ENCODE results near the gene MAGEA2.

The MAGEA2 gene

DNA sequence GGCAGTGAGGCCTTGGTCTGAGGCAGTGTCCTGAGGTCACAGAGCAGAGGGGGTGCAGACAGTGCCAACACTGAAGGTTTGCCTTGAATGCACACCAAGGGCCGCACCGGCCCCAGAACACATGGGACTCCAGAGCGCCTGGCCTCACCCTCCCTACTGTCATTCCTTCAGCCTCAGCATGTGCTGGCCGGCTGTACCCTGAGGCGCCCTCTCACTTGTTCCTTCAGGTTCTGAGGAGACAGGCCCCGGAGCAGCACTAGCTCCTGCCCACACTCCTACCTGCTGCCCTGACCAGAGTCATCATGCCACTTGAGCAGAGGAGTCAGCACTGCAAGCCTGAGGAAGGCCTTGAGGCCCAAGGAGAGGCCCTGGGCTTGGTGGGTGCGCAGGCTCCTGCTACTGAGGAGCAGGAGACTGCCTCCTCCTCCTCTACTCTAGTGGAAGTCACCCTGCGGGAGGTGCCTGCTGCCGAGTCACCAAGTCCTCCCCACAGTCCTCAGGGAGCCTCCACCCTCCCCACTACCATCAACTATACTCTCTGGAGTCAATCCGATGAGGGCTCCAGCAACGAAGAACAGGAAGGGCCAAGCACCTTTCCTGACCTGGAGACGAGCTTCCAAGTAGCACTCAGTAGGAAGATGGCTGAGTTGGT, 17.7 kb downstream of the MAGEA2 start:
- no peak for TF ChIP-seq TAF1 (IDR thresholded peaks at IDR 0.05; ENCODE audit: low read depth)
- no peak for TF ChIP-seq TEAD4 (IDR thresholded peaks at IDR 0.05)
- no peak for TF ChIP-seq CREB1 (IDR thresholded peaks at IDR 0.05; ENCODE audit: low read depth)
- TF ChIP-seq, protein P1, sequence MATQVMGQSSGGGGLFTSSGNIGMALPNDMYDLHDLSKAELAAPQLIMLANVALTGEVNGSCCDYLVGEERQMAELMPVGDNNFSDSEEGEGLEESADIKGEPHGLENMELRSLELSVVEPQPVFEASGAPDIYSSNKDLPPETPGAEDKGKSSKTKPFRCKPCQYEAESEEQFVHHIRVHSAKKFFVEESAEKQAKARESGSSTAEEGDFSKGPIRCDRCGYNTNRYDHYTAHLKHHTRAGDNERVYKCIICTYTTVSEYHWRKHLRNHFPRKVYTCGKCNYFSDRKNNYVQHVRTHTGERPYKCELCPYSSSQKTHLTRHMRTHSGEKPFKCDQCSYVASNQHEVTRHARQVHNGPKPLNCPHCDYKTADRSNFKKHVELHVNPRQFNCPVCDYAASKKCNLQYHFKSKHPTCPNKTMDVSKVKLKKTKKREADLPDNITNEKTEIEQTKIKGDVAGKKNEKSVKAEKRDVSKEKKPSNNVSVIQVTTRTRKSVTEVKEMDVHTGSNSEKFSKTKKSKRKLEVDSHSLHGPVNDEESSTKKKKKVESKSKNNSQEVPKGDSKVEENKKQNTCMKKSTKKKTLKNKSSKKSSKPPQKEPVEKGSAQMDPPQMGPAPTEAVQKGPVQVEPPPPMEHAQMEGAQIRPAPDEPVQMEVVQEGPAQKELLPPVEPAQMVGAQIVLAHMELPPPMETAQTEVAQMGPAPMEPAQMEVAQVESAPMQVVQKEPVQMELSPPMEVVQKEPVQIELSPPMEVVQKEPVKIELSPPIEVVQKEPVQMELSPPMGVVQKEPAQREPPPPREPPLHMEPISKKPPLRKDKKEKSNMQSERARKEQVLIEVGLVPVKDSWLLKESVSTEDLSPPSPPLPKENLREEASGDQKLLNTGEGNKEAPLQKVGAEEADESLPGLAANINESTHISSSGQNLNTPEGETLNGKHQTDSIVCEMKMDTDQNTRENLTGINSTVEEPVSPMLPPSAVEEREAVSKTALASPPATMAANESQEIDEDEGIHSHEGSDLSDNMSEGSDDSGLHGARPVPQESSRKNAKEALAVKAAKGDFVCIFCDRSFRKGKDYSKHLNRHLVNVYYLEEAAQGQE (IDR thresholded peaks at IDR 0.05; ENCODE audit: low read depth) = no peak
- TF ChIP-seq ZBTB7A (IDR thresholded peaks at IDR 0.05; ENCODE audit: low read depth) = no peak
- no peak for TF ChIP-seq FOXM1 (IDR thresholded peaks at IDR 0.05; ENCODE audit: borderline replicate concordance, low read depth)
- TF ChIP-seq, protein P2, sequence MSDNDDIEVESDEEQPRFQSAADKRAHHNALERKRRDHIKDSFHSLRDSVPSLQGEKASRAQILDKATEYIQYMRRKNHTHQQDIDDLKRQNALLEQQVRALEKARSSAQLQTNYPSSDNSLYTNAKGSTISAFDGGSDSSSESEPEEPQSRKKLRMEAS (IDR thresholded peaks at IDR 0.05) = no peak
- no peak for TF ChIP-seq CEBPB (IDR thresholded peaks at IDR 0.05)
- no peak for TF ChIP-seq EGR1 (IDR thresholded peaks at IDR 0.05)
- no peak for TF ChIP-seq EP300 (IDR thresholded peaks at IDR 0.05; ENCODE audit: borderline replicate concordance)
- no peak for TF ChIP-seq RAD21 (IDR thresholded peaks at IDR 0.05; ENCODE audit: low read depth)
- no peak for TF ChIP-seq NFIC (IDR thresholded peaks at IDR 0.05)
- TF ChIP-seq TCF12 (IDR thresholded peaks at IDR 0.05; ENCODE audit: low read depth) = no peak
- TF ChIP-seq YY1 (IDR thresholded peaks at IDR 0.05; ENCODE audit: low read depth) = no peak
- TF ChIP-seq, protein P3, sequence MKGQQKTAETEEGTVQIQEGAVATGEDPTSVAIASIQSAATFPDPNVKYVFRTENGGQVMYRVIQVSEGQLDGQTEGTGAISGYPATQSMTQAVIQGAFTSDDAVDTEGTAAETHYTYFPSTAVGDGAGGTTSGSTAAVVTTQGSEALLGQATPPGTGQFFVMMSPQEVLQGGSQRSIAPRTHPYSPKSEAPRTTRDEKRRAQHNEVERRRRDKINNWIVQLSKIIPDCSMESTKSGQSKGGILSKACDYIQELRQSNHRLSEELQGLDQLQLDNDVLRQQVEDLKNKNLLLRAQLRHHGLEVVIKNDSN (IDR thresholded peaks at IDR 0.05) = no peak

DNA sequence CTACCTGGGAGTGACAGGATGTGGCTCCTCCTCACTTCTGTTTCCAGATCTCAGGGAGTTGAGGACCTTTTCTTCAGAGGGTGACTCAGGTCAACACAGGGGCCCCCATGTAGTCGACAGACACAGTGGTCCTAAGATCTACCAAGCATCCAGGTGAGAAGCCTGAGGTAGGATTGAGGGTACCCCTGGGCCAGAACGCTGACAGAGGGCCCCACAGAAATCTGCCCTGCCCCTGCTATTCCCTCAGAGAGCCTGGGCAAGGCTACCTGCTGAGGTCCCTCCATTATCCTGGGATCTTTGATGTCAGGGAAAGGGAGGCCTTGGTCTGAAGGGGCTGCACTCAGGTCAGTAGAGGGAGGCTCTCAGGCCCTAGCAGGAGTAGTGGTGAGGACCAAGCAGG, 18.5 kb downstream of the MAGEA2 start:
- no peak for TF ChIP-seq EP300 (IDR thresholded peaks at IDR 0.05; ENCODE audit: borderline replicate concordance)
- TF ChIP-seq, protein P1 (IDR thresholded peaks at IDR 0.05; ENCODE audit: low read depth) = no peak
- no peak for TF ChIP-seq ZBTB7A (IDR thresholded peaks at IDR 0.05; ENCODE audit: low read depth)
- TF ChIP-seq EGR1 (IDR thresholded peaks at IDR 0.05) = no peak
- TF ChIP-seq RAD21 (IDR thresholded peaks at IDR 0.05; ENCODE audit: low read depth) = no peak
- no peak for TF ChIP-seq TEAD4 (IDR thresholded peaks at IDR 0.05)

DNA sequence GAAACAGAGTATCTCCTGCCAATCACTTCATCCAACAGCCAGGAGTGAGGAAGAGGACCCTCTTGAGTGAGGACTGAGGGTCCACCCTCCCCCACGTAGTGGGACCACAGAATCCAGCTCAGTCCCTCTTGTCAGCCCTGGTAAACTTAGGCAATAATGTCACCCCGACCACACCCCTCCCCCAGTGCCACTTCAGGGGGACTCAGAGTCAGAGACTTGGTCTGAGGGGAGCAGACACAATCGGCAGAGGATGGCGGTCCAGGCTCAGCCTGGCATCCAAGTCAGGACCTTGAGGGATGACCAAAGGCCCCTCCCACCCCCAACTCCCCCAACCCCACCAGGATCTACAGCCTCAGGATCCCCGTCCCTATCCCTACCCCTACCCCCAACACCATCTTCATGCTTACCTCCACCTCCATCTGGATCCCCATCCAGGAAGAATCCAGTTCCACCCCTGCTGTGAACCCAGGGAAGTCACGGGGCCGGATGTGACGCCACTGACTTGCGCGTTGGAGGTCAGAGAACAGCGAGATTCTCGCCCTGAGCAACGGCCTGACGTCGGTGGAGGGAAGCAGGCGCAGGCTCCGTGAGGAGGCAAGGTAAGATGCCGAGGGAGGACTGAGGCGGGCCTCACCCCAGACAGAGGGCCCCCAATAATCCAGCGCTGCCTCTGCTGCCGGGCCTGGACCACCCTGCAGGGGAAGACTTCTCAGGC, 20.2 kb downstream of the MAGEA2 start, which contains the start of the genes CSAG1 and MAGEA12:
Gene CSAG1, minus strand, starts transcription at position 461 of the 715 bp plus-strand sequence. CDS start 1,261 bp downstream, outside the sequence.
Gene MAGEA12, plus strand, starts transcription at position 497 of the 715 bp plus-strand sequence. CDS start 2,405 bp downstream, outside the sequence.
- TF ChIP-seq TEAD4 (IDR thresholded peaks at IDR 0.05) (no peak), CREB1 (IDR thresholded peaks at IDR 0.05; ENCODE audit: low read depth) (peak; percentile 75), CEBPB (IDR thresholded peaks at IDR 0.05) (no peak), TAF1 (IDR thresholded peaks at IDR 0.05; ENCODE audit: low read depth) (peak; percentile 34; the same call in 1 of the 2 replicates), YY1 (IDR thresholded peaks at IDR 0.05; ENCODE audit: low read depth) (peak; percentile 28; the same call in 1 of the 2 replicates)
- TF ChIP-seq, protein P1 (IDR thresholded peaks at IDR 0.05; ENCODE audit: low read depth) = no peak
- TF ChIP-seq, protein P3 (IDR thresholded peaks at IDR 0.05) = peak; percentile 93
- TF ChIP-seq, protein P2 (IDR thresholded peaks at IDR 0.05) = peak; percentile 37; the same call in 1 of the 2 replicates

DNA sequence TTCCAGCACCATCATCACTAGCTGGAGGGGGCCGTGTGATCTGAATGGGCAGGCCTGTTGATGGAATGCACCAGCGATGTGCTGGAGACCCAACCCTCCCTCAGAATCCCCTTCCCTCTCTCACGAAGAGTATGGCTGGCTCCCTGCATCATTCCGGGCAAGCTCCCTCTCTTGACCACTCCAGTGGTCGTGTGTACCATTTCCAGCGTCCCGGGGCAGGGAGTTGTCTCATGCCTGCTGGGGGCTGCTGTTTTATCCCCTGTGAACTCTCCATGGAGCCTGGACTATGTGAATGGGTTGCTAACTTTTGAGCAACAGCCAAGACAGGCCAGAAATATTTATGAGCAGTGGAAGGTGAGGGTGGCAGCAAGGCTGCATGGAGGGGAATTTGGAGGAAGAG, 28.2 kb downstream of the MAGEA2 start:
- TF ChIP-seq NFIC (IDR thresholded peaks at IDR 0.05) = no peak
- TF ChIP-seq, protein P3 (IDR thresholded peaks at IDR 0.05) = no peak
- no peak for TF ChIP-seq CREB1 (IDR thresholded peaks at IDR 0.05; ENCODE audit: low read depth)
- no peak for TF ChIP-seq TCF12 (IDR thresholded peaks at IDR 0.05; ENCODE audit: low read depth)
- TF ChIP-seq TAF1 (IDR thresholded peaks at IDR 0.05; ENCODE audit: low read depth) = no peak
- TF ChIP-seq, protein P1 (IDR thresholded peaks at IDR 0.05; ENCODE audit: low read depth) = no peak
- TF ChIP-seq FOXM1 (IDR thresholded peaks at IDR 0.05; ENCODE audit: borderline replicate concordance, low read depth) = no peak

Data from Ishikawa (cell line).